H1 (cell line): ENCODE data around the gene TUBA3C. TPM values are rescaled to one million over a fixed set of nuclear protein-coding genes. Genes with fewer than 3 reads are reported as not detected.

Source experiments
- CTCF ChIA-PET: fragments of 300-600 bp; sonication (Branson Sonifier 250); formaldehyde crosslinking; loops from one replicate; lab custom pipeline; 2021; ENCODE audit not compliant: partially characterized antibody; lab: Charles Lee
- POLR2A ChIA-PET: fragments of 300-600 bp; sonication (Branson Sonifier 250); formaldehyde crosslinking; loops from one replicate; lab custom pipeline; 2021; ENCODE audit warnings: inconsistent platforms; ENCODE audit not compliant: partially characterized antibody; lab: Charles Lee
- DNase-seq, 2 experiments: peaks; one replicate each; pipeline versions ENCODE4 v3.0.0 to v3.0.0-alpha.2; 2010 to 2022; ENCODE audit warnings: low spot score in 2 of 2, low read depth in 1 of 2, mixed read lengths in 1 of 2
- FAIRE-seq: peaks from 2 replicates; lab custom pipeline; 2011; peaks lifted over from hg19 to GRCh38; lab: Jason Lieb, UNC
- H2AFZ ChIP-seq: 2 replicates; pipeline ENCODE4 v1.8.1; 2012; ENCODE audit warnings: low read length, inconsistent platforms
- H2AK5ac ChIP-seq: 2 replicates; pipeline ENCODE4 v1.6.1; 2013; ENCODE audit warnings: low read depth, low read length
- H2BK120ac ChIP-seq: replicated peaks from 2 replicates; pipeline ENCODE3; 2013; ENCODE audit warnings: low read depth, low read length, inconsistent platforms
- H2BK12ac ChIP-seq: 2 replicates; pipeline ENCODE4 v1.6.1; 2013; ENCODE audit warnings: low read depth, low read length
- H2BK15ac ChIP-seq: 2 replicates; pipeline ENCODE4 v1.6.1; 2013; ENCODE audit warnings: low read length
- H2BK20ac ChIP-seq: 2 replicates; pipeline ENCODE4 v1.6.1; 2013; ENCODE audit warnings: low read length
- H2BK5ac ChIP-seq: 2 replicates; pipeline ENCODE4 v1.6.1; 2013; ENCODE audit warnings: low read depth, low read length
- H3K14ac ChIP-seq: 2 replicates; pipeline ENCODE4 v1.6.1; 2013; ENCODE audit warnings: inconsistent platforms; ENCODE audit not compliant: insufficient read length
- H3K18ac ChIP-seq: 2 replicates; pipeline ENCODE4 v1.6.1; 2013; ENCODE audit warnings: low read length; ENCODE audit errors: extremely low read depth
- H3K23ac ChIP-seq: 2 replicates; pipeline ENCODE4 v1.6.1; 2013; ENCODE audit warnings: inconsistent platforms; ENCODE audit not compliant: insufficient read length
- H3K23me2 ChIP-seq: 2 replicates; pipeline ENCODE4 v1.6.1; 2013; ENCODE audit warnings: low read depth, low read length
- H3K27ac ChIP-seq: 2 replicates; pipeline ENCODE4 v1.6.1; 2011; ENCODE audit warnings: low read depth, low read length, inconsistent platforms
- H3K27me3 ChIP-seq, 4 experiments: replicated peaks in 1 of 4; 1 replicate in 1 of 4; 2 replicates in 3 of 4; pipeline versions ENCODE4 v1.6.1 to v1.8.1; 2011 to 2013; ENCODE audit warnings: low read length in 3 of 4, mild to moderate bottlenecking in 3 of 4, inconsistent platforms in 2 of 4, mixed read lengths in 2 of 4, moderate library complexity in 1 of 4; ENCODE audit not compliant: control insufficient read depth in 3 of 4, insufficient read depth in 3 of 4; ENCODE audit errors: extremely low read depth in 1 of 4
- H3K36me3 ChIP-seq, 4 experiments: 2 replicates each; pipeline versions ENCODE4 v1.6.1 to v1.8.1; 2011 to 2013; ENCODE audit warnings: mild to moderate bottlenecking in 4 of 4, low read length in 3 of 4, moderate library complexity in 2 of 4, control low read depth in 1 of 4, inconsistent platforms in 1 of 4; ENCODE audit not compliant: insufficient read depth in 4 of 4, control insufficient read depth in 2 of 4
- H3K4ac ChIP-seq: replicated peaks from 2 replicates; pipeline ENCODE3; 2013; ENCODE audit warnings: low read length, low read depth, mixed read lengths, inconsistent platforms; ENCODE audit not compliant: insufficient read length
- H3K4me1 ChIP-seq, 4 experiments: replicated peaks in 1 of 4; 1 replicate in 1 of 4; 2 replicates in 3 of 4; pipeline versions ENCODE4 v1.6.1 to v1.8.1; 2011 to 2013; ENCODE audit warnings: low read length in 3 of 4, inconsistent platforms in 2 of 4, mixed read lengths in 1 of 4; ENCODE audit not compliant: insufficient read depth in 4 of 4, control insufficient read depth in 3 of 4
- H3K4me2 ChIP-seq, 2 experiments: 2 replicates each; pipeline versions ENCODE4 v1.6.1 to v1.8.1; 2011 to 2013; ENCODE audit warnings: low read depth in 2 of 2, low read length in 2 of 2, control low read depth in 1 of 2, inconsistent platforms in 1 of 2, mild to moderate bottlenecking in 1 of 2; ENCODE audit not compliant: insufficient read depth in 1 of 2
- H3K4me3 ChIP-seq, 4 experiments: fragments of 200-600, 300-600 bp in 1 of 4; sonication (generic), shearing (Covaris generic), sonication (Bioruptor Twin) in 1 of 4; 2 replicates each; pipeline versions ENCODE4 v1.5.1 to v1.8.1; 2011 to 2016; ENCODE audit warnings: low read length in 4 of 4, low read depth in 3 of 4, control low read depth in 2 of 4, inconsistent platforms in 2 of 4, mild to moderate bottlenecking in 2 of 4, mixed read lengths in 1 of 4, moderate library complexity in 1 of 4; ENCODE audit not compliant: insufficient read depth in 2 of 4; ENCODE audit errors: extremely low read depth in 1 of 4
- H3K56ac ChIP-seq: replicated peaks from 2 replicates; pipeline ENCODE3; 2013; ENCODE audit warnings: low read depth, mild to moderate bottlenecking, mixed read lengths, low read length, inconsistent platforms; ENCODE audit not compliant: insufficient read length
- H3K79me1 ChIP-seq: 2 replicates; pipeline ENCODE4 v1.6.1; 2013; ENCODE audit warnings: low read depth, low read length, control low read depth
- H3K79me2 ChIP-seq, 2 experiments: 2 replicates each; pipeline versions ENCODE4 v1.6.1 to v1.8.1; 2012 to 2013; ENCODE audit warnings: low read length in 2 of 2, mild to moderate bottlenecking in 2 of 2, inconsistent platforms in 1 of 2; ENCODE audit not compliant: insufficient read depth in 2 of 2, control insufficient read depth in 1 of 2
- H3K9ac ChIP-seq, 4 experiments: replicated peaks in 1 of 4; 1 replicate in 1 of 4; 2 replicates in 3 of 4; pipeline versions ENCODE4 v1.6.1 to v1.8.1; 2011 to 2013; ENCODE audit warnings: low read depth in 3 of 4, low read length in 3 of 4, control low read depth in 2 of 4, mild to moderate bottlenecking in 2 of 4, moderate library complexity in 2 of 4, inconsistent platforms in 1 of 4; ENCODE audit errors: extremely low read depth in 1 of 4
- H3K9me3 ChIP-seq, 2 experiments: 2 replicates each; pipeline versions ENCODE4 v1.6.1 to v1.8.1; 2012 to 2013; ENCODE audit warnings: mild to moderate bottlenecking in 2 of 2, moderate library complexity in 2 of 2, control low read depth in 1 of 2, inconsistent platforms in 1 of 2, low read depth in 1 of 2, low read length in 1 of 2, mixed read lengths in 1 of 2; ENCODE audit not compliant: insufficient read depth in 2 of 2
- H4K20me1 ChIP-seq, 2 experiments: replicated peaks in 1 of 2; 2 replicates each; pipeline versions ENCODE3 to v1.8.1; 2011 to 2013; ENCODE audit warnings: inconsistent platforms in 2 of 2, low read length in 2 of 2, mild to moderate bottlenecking in 1 of 2; ENCODE audit not compliant: insufficient read depth in 2 of 2, control insufficient read depth in 1 of 2
- H4K5ac ChIP-seq: 2 replicates; pipeline ENCODE4 v1.6.1; 2013; ENCODE audit warnings: low read length, low read depth, mixed read lengths, inconsistent platforms; ENCODE audit not compliant: insufficient read length
- H4K8ac ChIP-seq: 2 replicates; pipeline ENCODE4 v1.8.0; 2013; ENCODE audit warnings: mild to moderate bottlenecking, moderate library complexity, low read length, inconsistent platforms; ENCODE audit not compliant: insufficient read depth; ENCODE audit errors: extremely low read depth
- H4K91ac ChIP-seq: replicated peaks from 2 replicates; pipeline ENCODE3; 2013; ENCODE audit warnings: low read length, mixed read lengths, inconsistent platforms; ENCODE audit not compliant: insufficient read length
- EGR1 ChIP-seq: IDR thresholded peaks from 2 replicates; pipeline ENCODE4 v1.6.1; 2011; ENCODE audit warnings: low read depth, low read length, borderline replicate concordance
- FOSL1 ChIP-seq: IDR thresholded peaks from 2 replicates; pipeline ENCODE4 v1.6.1; 2011; ENCODE audit warnings: mild to moderate bottlenecking, low read depth, low read length, moderate library complexity; ENCODE audit not compliant: insufficient read depth
- KDM5A ChIP-seq: fragments of 200-600 bp; IDR thresholded peaks from 2 replicates; pipeline ENCODE4 v1.7.1; 2012; ENCODE audit warnings: mild to moderate bottlenecking, low read length, inconsistent platforms, mixed read lengths
- NRF1 ChIP-seq: IDR thresholded peaks from 2 replicates; pipeline ENCODE4 v1.6.1; 2011; ENCODE audit warnings: mild to moderate bottlenecking, low read depth, low read length, improper control_type of control experiment
- RNF2 ChIP-seq: fragments of 200-900, 300-1000 bp; sonication (generic); IDR thresholded peaks from 2 replicates; pipeline ENCODE4 v1.7.1; 2016; ENCODE audit warnings: borderline replicate concordance, low read depth, mild to moderate bottlenecking, antibody characterized with exemption, low read length; ENCODE audit not compliant: poor library complexity, severe bottlenecking; ENCODE audit errors: missing control alignments
- SIN3A ChIP-seq, 2 experiments: IDR thresholded peaks in 1 of 2; conservative IDR thresholded peaks in 1 of 2; 2 replicates each; pipeline ENCODE4 v1.6.1; 2011 to 2012; ENCODE audit warnings: low read length in 2 of 2, improper control_type of control experiment in 1 of 2, low read depth in 1 of 2, mild to moderate bottlenecking in 1 of 2
- polyA plus RNA-seq, 7 experiments: library from polyadenylated mRNA; depleted of rRNA in 3 of 7; stranded (reverse) in 5 of 7; unstranded in 2 of 7; fragments of >200 nt in 5 of 7; fragments of 200-250 nt in 2 of 7; gene quantifications; 1 replicate in 5 of 7; 2 replicates in 1 of 7; 4 replicates in 1 of 7; pipeline versions ENCODE4 v1.2.1 to v1.2.3, GENCODE V29; 2011 to 2013; ENCODE audit warnings: missing spikeins in 2 of 7, mixed read lengths in 2 of 7
- total RNA-seq: library from RNA; stranded (reverse); fragmentation: NEBNext Ultra II Directional; extraction: Animal tissue kit (Norgen Biotek cat#: 25700); gene quantifications from 2 replicates; pipeline ENCODE4 v1.2.1, GENCODE V29; 2021
- TF ChIP-seq, protein P1 (sequence below): IDR thresholded peaks from 2 replicates; pipeline ENCODE4 v1.6.1; 2012; ENCODE audit warnings: inconsistent platforms

TUBA3C gene
- total and polyA plus RNA-seq, 2 of the 8 experiments (the other 6 are each of a cell fraction or from before 2014, with no cell fraction given) = not detected

DNA sequence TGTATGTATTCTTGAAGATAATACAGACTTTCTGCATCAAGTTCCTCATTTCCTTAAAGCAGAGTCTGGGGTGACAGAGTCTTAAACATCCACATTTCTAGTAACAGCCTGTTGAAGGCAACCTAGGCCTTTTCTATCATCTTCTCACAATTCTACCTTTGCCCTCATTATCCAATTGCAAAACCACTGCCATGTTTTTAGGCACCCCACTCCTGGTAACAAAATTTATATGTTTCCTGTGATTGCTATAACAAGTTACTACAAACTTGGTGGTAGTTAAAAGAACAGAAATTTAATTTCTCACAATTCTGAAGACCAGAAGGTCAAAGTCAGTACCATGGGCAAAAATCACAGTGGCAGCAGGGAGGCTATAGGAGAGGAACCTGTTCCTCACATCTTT lies 33.1 kb downstream of the TUBA3C start:
- Histone ChIP-seq H2BK120ac (no peak overlapping the region), H4K5ac (no peak overlapping the region), H3K79me1 (no peaks in the 10 kb centered on the region), H4K20me1 (no peaks in the 10 kb centered on the region), H2AFZ (no peak overlapping the region), H4K8ac (no peak overlapping the region), H3K4me2 (no peak overlapping the region), H3K23me2 (no peaks in the 10 kb centered on the region), H2BK12ac (no peak overlapping the region), H2BK20ac (no peak overlapping the region), H3K18ac (no peak overlapping the region), H2BK15ac (no peak overlapping the region), H3K27ac (no peak overlapping the region), H3K56ac (no peak overlapping the region), H3K4ac (no peak overlapping the region), H3K4me1 (no peaks in the 10 kb centered on the region), H3K27me3 (no peaks in the 10 kb centered on the region), H2BK5ac (no peak overlapping the region), H3K79me2 (no peaks in the 10 kb centered on the region), H3K4me3 (no peak overlapping the region), H3K23ac (no peak overlapping the region), H3K36me3 (no peaks in the 10 kb centered on the region), H3K9ac (no peak overlapping the region), H3K14ac (no peak overlapping the region), H4K91ac (no peak overlapping the region), H2AK5ac (no peak overlapping the region), H3K9me3 (peaks cover 81 to 89% of the 10 kb centered on the region in 2 experiments)
- POLR2A ChIA-PET = no interaction called here
- FAIRE-seq = no peak
- DNase-seq = no peak
- CTCF ChIA-PET = no interaction called here
- TF ChIP-seq KDM5A (no peak), RNF2 (no peak), FOSL1 (no peak), SIN3A (conservative IDR thresholded peaks at IDR 0.05 in 1 of 2, IDR thresholded peaks at IDR 0.05 in 1 of 2; ENCODE audit: low read depth in 1 of 2, low read length in 2 of 2) (no peak), EGR1 (no peak), NRF1 (no peak)
- TF ChIP-seq, protein P1, sequence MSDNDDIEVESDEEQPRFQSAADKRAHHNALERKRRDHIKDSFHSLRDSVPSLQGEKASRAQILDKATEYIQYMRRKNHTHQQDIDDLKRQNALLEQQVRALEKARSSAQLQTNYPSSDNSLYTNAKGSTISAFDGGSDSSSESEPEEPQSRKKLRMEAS = no peak
